Activated naive CD4-positive, alpha-beta T cell (primary cell): ENCODE results near the gene UNC119.

Experiments
- DNase-seq, 4 experiments: peaks; one replicate each; lab custom pipeline; 2025; lab: John Stamatoyannopoulos, UW

UNC119 gene

GRCh38 chr17:28498652-28499363, 53.6 kb downstream of the UNC119 start:
- no peak for DNase-seq

- no peak for DNase-seq
These were observed 54.5 kb downstream of the UNC119 start for GRCh38 chr17:28497931-28498330.
